GM19397 (cell line): ENCODE results near the gene ARPP19.
"Not testable (repeated sequence)": the region's sequence is repeated elsewhere in the genome, so short reads cannot be mapped to it uniquely, and the experiment has no call there.

Experiments
- ATAC-seq: cut with Tn5 transposase; IDR thresholded peaks from one replicate; pipeline ENCODE4 v1.9.1; 2021; ENCODE audit warnings: mild to moderate bottlenecking, moderate library complexity; ENCODE audit not compliant: unreplicated experiment

Gene ARPP19

GRCh38 chr15:52515343-52515742 lies 53.5 kb downstream of the ARPP19 start:
- no peak for ATAC-seq

- ATAC-seq: no peak
Measured at GRCh38 chr15:52514482-52514881, 54.3 kb downstream of the ARPP19 start.

GRCh38 chr15:52512869-52513268 lies 56.0 kb downstream of the ARPP19 start:
- not testable (repeated sequence) for ATAC-seq

- ATAC-seq: no peak
Measured at GRCh38 chr15:52511084-52511483, 57.7 kb downstream of the ARPP19 start.

- ATAC-seq: no peak
Measured at GRCh38 chr15:52509500-52510245, 59.2 kb downstream of the ARPP19 start.

- no peak for ATAC-seq
Measured at GRCh38 chr15:52506549-52506948, 62.3 kb downstream of the ARPP19 start.

- ATAC-seq: no peak
Measured at GRCh38 chr15:52505151-52505550, 63.7 kb downstream of the ARPP19 start.

GRCh38 chr15:52503788-52504496 lies 64.9 kb downstream of the ARPP19 start:
- peak; percentile 80 for ATAC-seq

- no peak for ATAC-seq
Measured at GRCh38 chr15:52502608-52503007, 66.2 kb downstream of the ARPP19 start.

- ATAC-seq: no peak
Measured at GRCh38 chr15:52499506-52499905, 69.3 kb downstream of the ARPP19 start.

GRCh38 chr15:52498706-52499105 lies 70.1 kb downstream of the ARPP19 start:
- no peak for ATAC-seq
